GM12878 (cell line): ENCODE results near the gene HADH. TPM values are rescaled to one million over a fixed set of nuclear protein-coding genes. Genes with fewer than 3 reads are reported as not detected.

Experiments used
- ATAC-seq: fragments of 200-7000 bp; cut with Tn5 transposase; 3 replicates; pipeline ENCODE4 v1.9.1; 2020; ENCODE audit warnings: mild to moderate bottlenecking, moderate library complexity
- BruUV-seq: library from RNA; stranded (reverse); fragments of 400-500 nt; replicated peaks from 2 replicates; lab custom pipeline; 2021; lab: Mats Ljungman, UMichigan
- CTCF ChIA-PET: fragments of 300-600 bp; sonication (Branson Sonifier 250); formaldehyde crosslinking; extraction: SDS; loops from one replicate; lab custom pipeline; 2021; ENCODE audit warnings: inconsistent platforms; lab: Yijun Ruan, JAX
- POLR2A ChIA-PET: fragments of 350-600 bp; formaldehyde crosslinking; extraction: SDS; loops from one replicate; lab custom pipeline; 2021; ENCODE audit warnings: inconsistent platforms; lab: Charles Lee
- RAD21 ChIA-PET: fragments of 300-600 bp; sonication (Branson Sonifier 250); formaldehyde crosslinking; loops from one replicate; lab custom pipeline; 2023; ENCODE audit warnings: antibody characterized with exemption; ENCODE audit not compliant: unreplicated experiment; lab: Charles Lee
- SMC1A ChIA-PET: fragments of 300-600 bp; sonication (Branson Sonifier 250); formaldehyde crosslinking; loops from one replicate; lab custom pipeline; 2023; ENCODE audit not compliant: unreplicated experiment, uncharacterized antibody; lab: Charles Lee
- DNase-seq: peaks from one replicate; pipeline ENCODE4 v3.0.0-alpha.2; 2011; ENCODE audit warnings: low read depth, low spot score
- FAIRE-seq: peaks from 3 replicates; lab custom pipeline; 2011; peaks lifted over from hg19 to GRCh38; lab: Jason Lieb, UNC
- H2AFZ ChIP-seq: 2 replicates; pipeline ENCODE4 v1.6.0; 2011; ENCODE audit warnings: low read depth, low read length, control low read depth; ENCODE audit not compliant: control insufficient read depth
- H3K27ac ChIP-seq: 2 replicates; pipeline ENCODE4 v1.5.1; 2011; ENCODE audit warnings: control low read depth; ENCODE audit not compliant: control insufficient read depth, insufficient read depth
- H3K27me3 ChIP-seq, 2 experiments: replicated peaks in 1 of 2; 2 replicates each; pipeline versions ENCODE4 v1.6.0 to v1.6.1; 2011; ENCODE audit warnings: low read length in 1 of 2; ENCODE audit not compliant: control insufficient read depth in 2 of 2, insufficient read depth in 2 of 2
- H3K36me3 ChIP-seq, 2 experiments: 2 replicates each; pipeline ENCODE4 v1.5.1; 2011; ENCODE audit warnings: low read length in 1 of 2; ENCODE audit not compliant: control insufficient read depth in 2 of 2, insufficient read depth in 2 of 2
- H3K4me1 ChIP-seq: 2 replicates; pipeline ENCODE4 v1.6.1; 2011; ENCODE audit warnings: mild to moderate bottlenecking, low read length, moderate library complexity, mixed read lengths; ENCODE audit not compliant: control insufficient read depth, insufficient read depth
- H3K4me2 ChIP-seq: 2 replicates; pipeline ENCODE4 v1.6.0; 2011; ENCODE audit warnings: control low read depth; ENCODE audit not compliant: control insufficient read depth, insufficient read depth
- H3K4me3 ChIP-seq: fragments of 200-600 bp; sonication (generic); 2 replicates; pipeline ENCODE4 v1.5.1; 2016
- H3K79me2 ChIP-seq: 2 replicates; pipeline ENCODE4 v1.6.0; 2011; ENCODE audit warnings: low read length; ENCODE audit not compliant: control insufficient read depth, insufficient read depth
- H3K9ac ChIP-seq: 2 replicates; pipeline ENCODE4 v1.8.0; 2011; ENCODE audit warnings: low read length, control low read depth, mixed read lengths; ENCODE audit not compliant: control insufficient read depth, insufficient read depth
- H3K9me3 ChIP-seq: replicated peaks from 3 replicates; pipeline ENCODE4 v1.5.1; 2011; ENCODE audit warnings: mild to moderate bottlenecking, low read length; ENCODE audit not compliant: control insufficient read depth, insufficient read depth
- H4K20me1 ChIP-seq: 2 replicates; pipeline ENCODE4 v1.6.0; 2011; ENCODE audit not compliant: control insufficient read depth, insufficient read depth
- CREM ChIP-seq: IDR thresholded peaks from 2 replicates; pipeline ENCODE4 v1.6.1; 2014; ENCODE audit warnings: antibody characterized with exemption, low read depth
- CTCF ChIP-seq, 3 experiments: IDR thresholded peaks in 2 of 3; conservative IDR thresholded peaks in 1 of 3; 2 replicates each; pipeline ENCODE4 v1.5.1; 2011; ENCODE audit warnings: low read depth in 3 of 3, low read length in 3 of 3, mild to moderate bottlenecking in 3 of 3, control low read depth in 2 of 3, moderate library complexity in 2 of 3, inconsistent platforms in 1 of 3, mixed read lengths in 1 of 3; ENCODE audit not compliant: control insufficient read depth in 2 of 3, insufficient read depth in 1 of 3; ENCODE audit errors: extremely low read depth in 1 of 3
- FOXK2 ChIP-seq: fragments of 450-650 bp; IDR thresholded peaks from 2 replicates; pipeline ENCODE4 v1.6.1; 2017; ENCODE audit warnings: mild to moderate bottlenecking, moderate library complexity
- MYC ChIP-seq: IDR thresholded peaks from 2 replicates; pipeline ENCODE4 v1.6.1; 2011; ENCODE audit warnings: mild to moderate bottlenecking, low read length, moderate library complexity, inconsistent platforms; ENCODE audit not compliant: insufficient read depth, insufficient replicate concordance, insufficient read length, severe bottlenecking
- NFIC ChIP-seq: IDR thresholded peaks from 2 replicates; pipeline ENCODE4 v1.6.1; 2012; ENCODE audit warnings: low read depth, mild to moderate bottlenecking, inconsistent platforms, low read length, moderate library complexity
- NFXL1 ChIP-seq: fragments of 450-650 bp; IDR thresholded peaks from 2 replicates; pipeline ENCODE4 v1.6.1; 2017; ENCODE audit warnings: antibody characterized with exemption, mild to moderate bottlenecking, borderline replicate concordance
- POLR2A ChIP-seq: IDR thresholded peaks from 2 replicates; pipeline ENCODE4 v1.6.1; 2011; ENCODE audit warnings: low read depth, mild to moderate bottlenecking, low read length
- RAD21 ChIP-seq: IDR thresholded peaks from 2 replicates; pipeline ENCODE4 v1.6.1; 2011; ENCODE audit warnings: mild to moderate bottlenecking, low read depth, low read length, moderate library complexity; ENCODE audit not compliant: insufficient read depth
- SREBF1 ChIP-seq: IDR thresholded peaks from 2 replicates; pipeline ENCODE4 v1.6.1; 2012; ENCODE audit warnings: mild to moderate bottlenecking, low read length
- WGBS: methylation state at CpG from one replicate; pipeline ENCODE4 v1.1.6; 2016; ENCODE audit warnings: low lambda C conversion rate; ENCODE audit not compliant: insufficient replicate concordance, insufficient coverage; ENCODE audit errors: missing lambda C conversion rate; 5-methylcytosine and 5-hydroxymethylcytosine counted together
- in situ Hi-C: fragments of 300-500 bp; cut with MboI; formaldehyde crosslinking; loops from 9 replicates; pipeline ENCODE4 v1.14.3; 2018; ENCODE audit warnings: mixed read lengths
- intact Hi-C: fragments of 100-400 bp; cut with micrococcal nuclease; formaldehyde crosslinking; loops from one replicate; pipeline ENCODE4 v1.14.2; 2022; ENCODE audit not compliant: unreplicated experiment
- polyA plus RNA-seq, 11 experiments: library from polyadenylated mRNA; depleted of rRNA in 4 of 11; unstranded in 6 of 11; stranded (reverse) in 5 of 11; fragments of >200 nt; fragmentation: Nextera tagmentation in 4 of 11; fragmentation: Illumina TruSeq in 1 of 11; extraction: Ambion mirVana in 4 of 11; extraction: Trizol in 1 of 11; gene quantifications; 1 replicate in 1 of 11; 2 replicates in 10 of 11; pipeline versions ENCODE4 v1.2.1 to v1.2.3, GENCODE V29; 2011 to 2016; ENCODE audit warnings: inconsistent platforms in 2 of 11, missing spikeins in 2 of 11, low read depth in 1 of 11
- total RNA-seq, 4 experiments: library from RNA; depleted of rRNA in 3 of 4; stranded (reverse); fragments of >200 nt in 3 of 4; fragmentation: Illumina TruSeq in 1 of 4; extraction: Trizol in 1 of 4; gene quantifications; 2 replicates each; pipeline versions ENCODE4 v1.2.1 to v1.2.3, GENCODE V29; 2013 to 2021

HADH gene
- total and polyA plus RNA-seq, 10 of the 15 experiments (the other 5 are each of a cell fraction or from before 2014, with no cell fraction given): 20.3 to 97.9 (median 76.6) TPM

DNA sequence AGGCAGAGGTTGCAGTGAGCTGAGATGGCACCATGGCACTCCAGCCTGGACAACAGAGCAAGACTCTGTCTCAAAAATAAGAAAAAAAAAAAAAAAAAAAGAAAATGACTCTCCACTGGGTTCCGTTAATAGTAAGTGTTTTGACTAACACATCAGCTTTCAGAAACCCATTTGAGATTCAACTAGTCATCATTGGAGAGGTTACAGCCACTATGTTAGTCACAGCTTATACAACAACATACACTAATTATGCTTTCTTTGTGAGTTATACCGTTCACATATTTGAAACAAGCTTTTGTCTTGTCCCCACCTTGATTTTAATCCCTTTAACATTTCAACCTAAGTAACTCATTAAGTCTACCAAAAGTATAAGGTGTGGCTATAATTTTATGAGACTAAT, 48.2 kb downstream of the HADH start:
- H3K79me2 ChIP-seq: no peaks in the 10 kb centered on the region
- TF ChIP-seq CREM (no peak), FOXK2 (no peak), MYC (no peak)
- H3K27me3 ChIP-seq: no peaks in the 10 kb centered on the region
- no peak overlapping the region for H3K4me3 ChIP-seq
- BruUV-seq: no TSS peak
- no peak for ATAC-seq
- intact Hi-C loops: no loop called here
- ChIA-PET CTCF (interaction anchor here (0.8 kb wide), 1 partner anchor 25 kb away, joined by 3 read pairs; no protein-coding TSS in a partner anchor), SMC1A (no interaction called here), RAD21 (interaction anchor here (0.7 kb wide), 1 partner anchor 46 kb away, joined by 4 read pairs; no protein-coding TSS in a partner anchor), POLR2A (interaction anchor here (1.6 kb wide), 1 partner anchor 22 kb away, joined by 3 read pairs; no protein-coding TSS in a partner anchor)
- H3K27ac ChIP-seq: no peak overlapping the region
- no peak overlapping the region for H3K4me2 ChIP-seq
- H3K4me1 ChIP-seq: peaks cover 12% of the 10 kb centered on the region
- in situ Hi-C loops: no loop called here
- no peaks in the 10 kb centered on the region for H3K9me3 ChIP-seq
- no peak overlapping the region for H2AFZ ChIP-seq
- FAIRE-seq: no peak
- H4K20me1 ChIP-seq: no peaks in the 10 kb centered on the region
- DNase-seq: no peak
- H3K36me3 ChIP-seq: peaks cover 0 to 3% of the 10 kb centered on the region in 2 experiments; a peak in 2 of 4 replicates
- 60% methylated on average over 2 of the region's 2 CpGs for WGBS
- H3K9ac ChIP-seq: no peak overlapping the region

- ATAC-seq (peak; percentile 40; the same call in 2 of the 3 replicates), DNase-seq (no peak), FAIRE-seq (no peak)
- no peak overlapping the region for H3K4me2 ChIP-seq
- H3K36me3 ChIP-seq: no peaks in the 10 kb centered on the region
- no peaks in the 10 kb centered on the region for H3K27me3 ChIP-seq
- H3K9ac ChIP-seq: no peak overlapping the region
- H2AFZ ChIP-seq: no peak overlapping the region
- no peak overlapping the region for H3K4me3 ChIP-seq
- ChIA-PET POLR2A (interaction anchor here (0.5 to 0.7 kb wide), 2 partner anchors 126 to 248 kb away, joined by 3 read pairs; partner anchors contain the start of gene LEF1), CTCF (interaction anchor here (0.7 to 2.0 kb wide), 4 partner anchors 9 to 401 kb away, joined by 3 to 6 read pairs (median 5); no protein-coding TSS in a partner anchor), RAD21 (no interaction called here), SMC1A (interaction anchor here (1.0 to 1.8 kb wide), 3 partner anchors 10 to 530 kb away, joined by 3 to 5 read pairs (median 5); no protein-coding TSS in a partner anchor)
- H3K4me1 ChIP-seq: no peaks in the 10 kb centered on the region
- no peaks in the 10 kb centered on the region for H4K20me1 ChIP-seq
- in situ Hi-C loops: no loop called here
- H3K9me3 ChIP-seq: no peaks in the 10 kb centered on the region
- no TSS peak for BruUV-seq
- H3K79me2 ChIP-seq: no peaks in the 10 kb centered on the region
- intact Hi-C loops: no loop called here
- WGBS: 94% methylated on average over 3 of the region's 3 CpGs
- no peak for TF ChIP-seq SREBF1
- TF ChIP-seq CTCF (IDR thresholded peaks at IDR 0.05 in 2 of 3, conservative IDR thresholded peaks at IDR 0.05 in 1 of 3; ENCODE audit: control insufficient read depth in 2 of 3, extremely low read depth in 1 of 3, insufficient read depth in 1 of 3, low read depth in 3 of 3, low read length in 3 of 3): peak in 2 of 3 experiments; percentile 8 to 44; a peak in 4 of 6 replicates
- no peak for TF ChIP-seq NFIC
- peak; percentile 31; the same call in 1 of the 2 replicates for TF ChIP-seq RAD21
- no peak for TF ChIP-seq POLR2A
- no peak for TF ChIP-seq NFXL1
- no peak overlapping the region for H3K27ac ChIP-seq
Measured at GRCh38 chr4:108042927-108043326, 53.2 kb downstream of the HADH start.
